ENCODE data around the gene G6PD. TPM values are rescaled to one million over a fixed set of nuclear protein-coding genes. Genes with fewer than 3 reads are reported as not detected.
A peak's percentile ranks its signal among the peaks of the same experiment; 100 is the strongest.
"Not testable (repeated sequence)": the region's sequence is repeated elsewhere in the genome, so short reads cannot be mapped to it uniquely, and the experiment has no call there.

The G6PD gene
- total and polyA plus RNA-seq, 8 donors: 6.7 to 17.9 (median 12.4) TPM

- WGBS, 2 donors: 70 to 74% methylated on average over 5 of the region's 5 CpGs
- Histone ChIP-seq H3K4me3 (no peak overlapping the region), H3K27me3 (peaks cover 0 to 4% (median 0%) of the 10 kb centered on the region in 4 donors), H3K4me1 (no peaks in the 10 kb centered on the region), H3K9me3 (no peaks in the 10 kb centered on the region), H3K36me3 (no peaks in the 10 kb centered on the region), H3K27ac (no peak overlapping the region)
- ATAC-seq (no peak), FAIRE-seq (no peak), DNase-seq (no peak)
- intact Hi-C loops (cut with DNase I): no loop called here
- TF ChIP-seq CTCF (IDR thresholded peaks at IDR 0.05): no peak
Observed at GRCh38 chrX:154592505-154592904, 45.9 kb upstream of the G6PD start.

GRCh38 chrX:154590415-154590814 lies 43.8 kb upstream of the G6PD start:
- not testable (repeated sequence) for FAIRE-seq
- WGBS, 2 donors: 70% methylated on average over 3 of the region's 13 CpGs; no CpG with 5 or more reads in 1 of the 2 donors

GRCh38 chrX:154584585-154585183 lies 38.0 kb upstream of the G6PD start, which contains the start of gene CTAG1A:
Gene CTAG1A, plus strand, starts transcription at chrX:154585133. Its CDS starts 74 bp downstream, at chrX:154585207.
- H3K4me3 ChIP-seq; H3K27me3 ChIP-seq; H3K36me3 ChIP-seq; H3K27ac ChIP-seq; DNase-seq; H3K9me3 ChIP-seq; H3K4me1 ChIP-seq; FAIRE-seq; ATAC-seq; intact Hi-C loops (cut with DNase I): not testable (repeated sequence)
- WGBS, 2 donors: no CpG with 5 or more reads among the region's 39 CpGs

More at GRCh38 chrX:154590415-154590814, 43.8 kb upstream of the G6PD start:
- H3K27ac ChIP-seq; intact Hi-C loops (cut with DNase I); H3K4me3 ChIP-seq; H3K9me3 ChIP-seq; ATAC-seq; DNase-seq; H3K36me3 ChIP-seq; H3K4me1 ChIP-seq; H3K27me3 ChIP-seq: not testable (repeated sequence)

GRCh38 chrX:154582994-154583393 lies 36.3 kb upstream of the G6PD start:
- H3K4me3 ChIP-seq; DNase-seq; FAIRE-seq; H3K27ac ChIP-seq; H3K36me3 ChIP-seq; intact Hi-C loops (cut with DNase I); H3K27me3 ChIP-seq; H3K4me1 ChIP-seq; H3K9me3 ChIP-seq: not testable (repeated sequence)
- WGBS, 2 donors: no CpG with 5 or more reads among the region's 8 CpGs
- ATAC-seq: peak in 3 of 4 donors; percentile 54 to 73 (median 60)

GRCh38 chrX:154575076-154575475 lies 28.4 kb upstream of the G6PD start:
- intact Hi-C loops (cut with DNase I); H3K27ac ChIP-seq; H3K27me3 ChIP-seq; H3K9me3 ChIP-seq; H3K4me1 ChIP-seq; H3K4me3 ChIP-seq; FAIRE-seq; DNase-seq; H3K36me3 ChIP-seq: not testable (repeated sequence)
- WGBS, 2 donors: no CpG with 5 or more reads among the region's 5 CpGs
- peak in 3 of 4 donors; percentile 67 to 76 (median 72) for ATAC-seq

- H3K9me3 ChIP-seq; DNase-seq; intact Hi-C loops (cut with DNase I); H3K27ac ChIP-seq; FAIRE-seq; H3K36me3 ChIP-seq; H3K4me1 ChIP-seq; H3K4me3 ChIP-seq; ATAC-seq; H3K27me3 ChIP-seq: not testable (repeated sequence)
- WGBS, 2 donors: no CpG with 5 or more reads among the region's 10 CpGs
Observed at GRCh38 chrX:154573061-154573460, 26.4 kb upstream of the G6PD start.

GRCh38 chrX:154570361-154570760 lies 23.7 kb upstream of the G6PD start:
- DNase-seq; intact Hi-C loops (cut with DNase I); H3K4me3 ChIP-seq; H3K27me3 ChIP-seq; H3K36me3 ChIP-seq; ATAC-seq; FAIRE-seq; H3K4me1 ChIP-seq; H3K27ac ChIP-seq; H3K9me3 ChIP-seq: not testable (repeated sequence)
- no CpG with 5 or more reads among the region's 11 CpGs for WGBS, 2 donors

- H3K4me1 ChIP-seq; H3K27ac ChIP-seq; H3K27me3 ChIP-seq; DNase-seq; H3K4me3 ChIP-seq; intact Hi-C loops (cut with DNase I); FAIRE-seq; H3K36me3 ChIP-seq; H3K9me3 ChIP-seq: not testable (repeated sequence)
- ATAC-seq: peak in 2 of 4 donors; percentile 15 to 24
- no CpG with 5 or more reads among the region's 10 CpGs for WGBS, 2 donors
Observed at GRCh38 chrX:154562295-154562694, 15.6 kb upstream of the G6PD start.

- 64 to 72% methylated on average over 10 to 13 of the region's 31 CpGs for WGBS, 2 donors
- H3K36me3 ChIP-seq; H3K9me3 ChIP-seq; H3K27me3 ChIP-seq; intact Hi-C loops (cut with DNase I); H3K4me3 ChIP-seq; H3K27ac ChIP-seq; FAIRE-seq; H3K4me1 ChIP-seq: not testable (repeated sequence)
- peak in 1 of 4 donors; percentile 14 for ATAC-seq
- DNase-seq: peak in 1 of 6 donors; percentile 9
Observed at GRCh38 chrX:154560326-154560725, 13.7 kb upstream of the G6PD start.

GRCh38 chrX:154558896-154559295 lies 12.2 kb upstream of the G6PD start:
- FAIRE-seq, ATAC-seq: not testable (repeated sequence)
- DNase-seq: peak in 1 of 6 donors; percentile 21

GRCh38 chrX:154558060-154558690 lies 11.5 kb upstream of the G6PD start:
- H3K27ac ChIP-seq; FAIRE-seq; H3K4me3 ChIP-seq; H3K27me3 ChIP-seq; H3K4me1 ChIP-seq; DNase-seq; ATAC-seq; intact Hi-C loops (cut with DNase I); H3K9me3 ChIP-seq; H3K36me3 ChIP-seq: not testable (repeated sequence)
- WGBS, 2 donors: 78 to 90% methylated on average over 4 to 5 of the region's 24 CpGs

More at GRCh38 chrX:154558896-154559295, 12.2 kb upstream of the G6PD start:
- H3K36me3 ChIP-seq; H3K27ac ChIP-seq; H3K27me3 ChIP-seq; H3K4me3 ChIP-seq; H3K4me1 ChIP-seq; H3K9me3 ChIP-seq; intact Hi-C loops (cut with DNase I): not testable (repeated sequence)
- WGBS, 2 donors: 87 to 89% methylated on average over 3 to 9 of the region's 21 CpGs

All from pancreas (tissue), 10 donors.